ENCODE data around the gene CCDC137.
A peak's percentile ranks its signal among the peaks of the same experiment; 100 is the strongest.
"Not testable (repeated sequence)": the region's sequence is repeated elsewhere in the genome, so short reads cannot be mapped to it uniquely, and the experiment has no call there.

The CCDC137 gene, protein sequence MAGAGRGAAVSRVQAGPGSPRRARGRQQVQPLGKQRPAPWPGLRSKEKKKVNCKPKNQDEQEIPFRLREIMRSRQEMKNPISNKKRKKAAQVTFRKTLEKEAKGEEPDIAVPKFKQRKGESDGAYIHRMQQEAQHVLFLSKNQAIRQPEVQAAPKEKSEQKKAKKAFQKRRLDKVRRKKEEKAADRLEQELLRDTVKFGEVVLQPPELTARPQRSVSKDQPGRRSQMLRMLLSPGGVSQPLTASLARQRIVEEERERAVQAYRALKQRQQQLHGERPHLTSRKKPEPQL

DNA sequence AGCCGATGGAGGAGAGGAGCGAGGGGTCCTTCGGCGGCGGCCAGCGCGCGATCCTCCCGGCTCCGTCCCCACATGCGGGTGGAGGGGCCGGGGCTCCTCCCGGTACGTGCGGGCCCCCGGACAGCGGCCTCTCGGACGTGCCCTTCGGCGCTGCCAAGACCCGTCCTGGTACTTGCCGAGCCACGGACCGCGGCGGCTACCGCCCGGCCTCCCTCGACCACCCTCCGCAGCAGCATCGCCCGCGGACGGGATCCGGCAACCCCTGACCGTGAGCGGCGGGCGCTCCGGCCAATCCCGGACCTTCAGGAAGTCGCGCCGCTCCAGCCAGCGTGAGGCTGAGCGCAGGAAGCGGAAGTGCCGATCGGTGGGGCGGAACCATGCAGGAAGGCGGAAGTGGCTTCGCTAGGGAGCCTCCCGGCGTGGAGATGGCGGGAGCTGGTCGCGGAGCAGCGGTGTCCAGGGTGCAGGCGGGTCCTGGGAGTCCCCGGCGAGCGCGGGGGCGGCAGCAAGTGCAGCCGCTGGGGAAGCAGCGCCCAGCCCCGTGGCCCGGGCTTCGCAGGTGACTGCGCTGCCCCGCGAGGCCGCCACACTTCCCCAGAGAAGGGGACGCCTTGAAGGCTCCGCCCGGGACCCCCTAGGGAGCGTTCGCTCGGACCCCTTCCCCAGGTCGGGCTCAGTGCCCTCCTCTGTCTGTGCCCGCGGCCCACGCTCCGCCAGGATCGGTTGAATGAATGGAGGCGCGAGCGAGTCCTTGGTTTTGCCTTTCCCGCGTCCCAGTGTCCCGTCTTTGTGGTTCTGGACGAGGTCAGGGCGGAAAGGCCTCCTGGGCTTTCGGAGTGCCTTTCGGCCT, at the start of gene CCDC137, which contains the start of gene OXLD1:
Gene CCDC137 (plus strand): TSS at position 396 of the 850 bp plus-strand sequence. CDS start 30 bp downstream, at position 426.
Gene OXLD1 (minus strand): TSS at position 264 of the 850 bp plus-strand sequence. CDS start 28 bp downstream, at position 236.
- DNase-seq = peak; percentile 65

DNA sequence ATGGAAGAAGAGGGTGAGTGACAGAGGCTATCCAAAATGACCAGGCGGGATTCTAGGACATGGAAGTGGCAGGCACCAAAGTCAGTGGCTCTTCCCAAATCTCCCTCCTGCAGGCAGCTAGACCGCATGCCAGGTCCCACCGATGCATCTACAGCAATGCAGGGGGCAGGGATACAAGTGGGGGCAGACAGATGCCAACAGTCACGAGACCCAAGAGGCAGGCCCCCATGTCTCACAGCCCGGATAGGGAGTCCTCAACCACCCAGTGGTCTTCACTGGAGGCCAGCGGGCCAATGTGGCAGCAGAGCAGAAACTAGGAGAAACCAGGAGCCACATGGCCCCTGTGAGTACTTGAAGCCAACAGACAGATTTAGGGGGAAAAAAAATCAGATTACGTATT, 49.7 kb upstream of the CCDC137 start:
- DNase-seq = no peak

DNA sequence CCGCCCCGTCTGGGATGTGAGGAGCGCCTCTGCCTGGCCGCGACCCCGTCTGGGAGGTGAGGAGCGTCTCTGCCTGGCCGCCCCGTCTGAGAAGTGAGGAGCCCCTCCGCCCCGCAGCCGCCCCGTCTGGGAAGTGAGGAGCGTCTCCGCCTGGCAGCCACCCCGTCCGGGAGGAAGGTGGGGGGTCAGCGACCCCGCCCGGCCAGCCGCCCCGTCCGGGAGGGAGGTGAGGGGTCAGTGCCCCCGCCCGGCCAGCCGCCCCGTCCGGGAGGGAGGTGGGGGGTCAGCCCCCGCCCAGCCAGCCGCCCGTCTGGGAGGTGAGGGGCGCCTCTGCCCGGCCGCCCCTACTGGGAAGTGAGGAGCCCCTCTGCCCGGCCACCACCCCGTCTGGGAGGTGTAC, 48.2 kb upstream of the CCDC137 start:
- not testable (repeated sequence) for DNase-seq

DNA sequence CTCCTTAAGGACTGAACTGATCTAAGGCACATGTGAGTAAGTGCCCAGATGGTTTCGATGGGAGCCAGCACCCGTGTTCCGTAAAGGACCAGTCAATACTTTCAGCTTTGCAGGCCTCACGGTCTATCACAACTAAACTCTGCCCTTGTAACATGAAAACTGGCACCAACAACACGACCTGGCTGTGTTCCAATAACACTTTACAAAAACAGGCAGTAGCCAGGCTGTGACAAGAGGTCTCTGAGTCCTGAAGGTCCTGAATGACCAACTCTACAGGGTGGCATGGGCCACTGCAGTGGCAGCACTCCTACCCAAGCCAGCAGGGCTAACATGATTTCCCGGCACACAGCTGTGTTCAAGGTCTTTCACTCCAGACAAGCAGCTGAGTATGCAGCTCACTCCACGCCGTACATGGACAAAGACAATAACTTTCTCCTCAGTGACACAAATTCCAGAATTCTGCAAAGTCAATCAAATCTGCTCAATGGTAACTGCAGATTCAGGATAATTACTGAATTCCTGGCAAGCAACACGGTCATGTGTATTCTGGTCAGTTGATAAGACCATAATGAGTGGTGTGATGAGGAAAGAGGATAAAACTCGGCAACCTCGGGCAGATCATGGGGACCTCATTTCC, 44.9 kb upstream of the CCDC137 start:
- DNase-seq = no peak

DNA sequence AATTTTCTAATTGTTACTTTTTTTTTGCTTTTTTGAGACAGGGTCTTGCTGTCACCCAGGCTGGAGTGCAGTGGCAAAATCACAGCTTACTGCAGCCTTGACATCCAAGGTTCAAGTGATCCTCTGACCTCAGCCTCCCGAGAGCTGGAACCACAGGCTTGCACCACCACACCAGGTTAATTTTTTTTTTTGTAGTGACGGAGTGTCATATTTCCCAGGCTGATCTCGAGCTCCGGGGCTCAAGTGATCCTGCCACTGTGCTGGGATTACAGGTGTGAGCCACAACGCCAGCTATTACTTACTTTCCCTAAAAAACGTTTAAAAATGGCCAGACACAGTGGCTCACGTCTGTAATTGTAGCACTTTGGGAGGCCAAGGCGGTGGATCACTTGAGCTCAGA, 36.3 kb upstream of the CCDC137 start:
- DNase-seq = no peak

DNA sequence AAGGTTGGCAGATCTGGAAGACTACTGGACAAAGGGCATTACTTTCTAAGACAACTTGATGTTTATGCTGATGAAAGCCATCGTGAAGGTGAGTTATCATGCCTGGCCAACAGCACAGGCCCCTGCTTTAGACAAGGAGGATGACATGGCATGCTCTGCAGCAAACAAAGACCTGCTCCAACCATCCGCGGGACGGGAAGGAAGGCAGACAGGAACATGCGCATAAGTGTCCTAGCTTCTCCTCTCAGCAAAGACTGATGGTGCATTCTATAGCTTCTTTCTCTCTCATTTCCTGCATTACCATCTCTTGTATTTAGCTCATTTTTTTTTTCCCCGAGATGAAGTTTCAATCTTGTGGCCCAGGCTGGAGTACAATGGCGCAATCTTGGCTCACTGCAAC, 35.1 kb upstream of the CCDC137 start:
- no peak for DNase-seq

DNA sequence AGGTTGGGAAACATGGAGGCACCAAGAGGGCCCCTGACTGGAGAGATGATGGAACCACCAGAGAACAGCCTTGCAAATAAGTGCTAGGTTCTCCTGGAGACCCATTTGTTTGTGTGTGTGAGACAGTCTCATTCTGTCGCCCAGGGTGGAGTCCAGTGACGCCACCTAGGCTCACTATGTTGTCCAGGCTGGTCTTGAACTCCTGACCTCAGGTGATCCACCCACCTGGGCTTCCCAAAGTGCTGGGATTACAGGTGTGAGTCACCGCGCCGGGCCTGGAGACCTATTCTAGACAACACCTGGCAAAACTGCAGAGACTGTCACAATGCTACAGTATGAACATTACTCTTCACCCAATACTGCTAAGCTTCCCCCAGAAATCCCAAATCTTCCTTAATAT, 31.1 kb upstream of the CCDC137 start:
- no peak for DNase-seq

DNA sequence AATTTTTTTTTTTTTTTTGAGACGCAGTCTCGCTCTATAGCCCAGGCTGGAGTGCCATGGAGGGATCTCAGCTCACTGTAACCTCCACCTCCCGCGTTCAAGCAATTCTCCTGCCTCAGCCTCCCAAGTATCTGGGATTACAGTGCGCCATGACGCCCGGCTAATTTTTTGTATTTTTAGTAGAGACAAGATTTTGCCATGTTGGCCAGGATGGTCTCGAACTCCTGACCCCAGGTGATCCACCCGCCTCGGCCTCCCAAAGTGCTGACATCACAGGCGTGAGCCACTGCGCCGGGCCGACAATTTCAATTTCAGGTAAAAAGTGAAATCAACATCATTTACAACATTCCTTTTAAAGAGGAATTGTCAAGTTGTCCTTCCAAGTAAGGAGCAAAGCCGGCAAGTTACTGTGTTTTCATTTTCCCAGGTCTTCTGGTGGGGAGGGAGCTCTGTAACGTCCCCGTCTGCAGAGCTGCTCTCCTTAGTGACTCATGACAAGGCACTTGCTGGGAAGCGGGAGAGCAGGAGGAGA, 30.5 kb upstream of the CCDC137 start:
- DNase-seq = no peak

DNA sequence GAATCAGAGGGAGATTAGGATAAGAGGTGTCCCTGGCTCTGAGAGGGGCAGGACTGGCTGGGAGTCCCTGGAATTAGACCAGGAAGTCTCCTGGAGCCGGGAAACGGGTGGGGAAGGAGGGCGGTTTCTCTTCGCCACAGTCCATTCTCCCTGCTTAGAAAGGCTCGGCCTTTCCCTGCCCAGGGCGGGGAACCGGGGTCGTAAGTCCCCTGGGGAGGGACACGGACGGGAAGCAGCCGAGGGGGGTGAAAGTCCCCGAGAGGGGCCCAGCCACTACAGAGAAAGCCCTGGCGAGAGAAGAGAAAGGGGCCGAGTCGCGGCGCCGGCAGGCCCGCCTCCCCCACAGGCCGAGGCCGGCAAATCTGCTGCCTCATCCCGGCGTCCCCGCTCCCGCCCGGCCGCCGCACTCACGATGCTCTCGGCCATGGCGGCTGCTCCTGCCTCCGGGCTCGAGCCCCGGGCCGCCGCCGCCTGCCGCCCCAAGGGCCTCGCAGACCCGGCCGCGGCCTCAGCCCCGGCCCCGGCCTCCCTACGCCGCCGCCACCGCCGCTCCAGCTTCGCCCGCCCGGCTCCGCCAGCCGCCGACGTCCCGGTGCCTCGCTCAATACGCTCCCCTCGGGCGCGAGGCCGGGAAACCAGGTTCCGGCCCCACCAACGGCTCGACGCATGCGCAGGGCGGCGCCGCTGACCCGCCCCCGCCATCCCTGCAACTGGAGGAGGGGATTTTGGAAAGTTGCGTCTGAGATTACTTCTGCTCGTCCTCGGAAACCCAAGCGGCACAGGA, 29.8 kb upstream of the CCDC137 start, which contains the start of the genes NPLOC4 and TSPAN10:
Gene NPLOC4 (minus strand): TSS at position 608 of the 784 bp plus-strand sequence. CDS start 182 bp downstream, at position 426.
Gene TSPAN10 (plus strand): TSS at position 692 of the 784 bp plus-strand sequence. CDS start 5,217 bp downstream, outside the sequence.
- peak; percentile 36 for DNase-seq

DNA sequence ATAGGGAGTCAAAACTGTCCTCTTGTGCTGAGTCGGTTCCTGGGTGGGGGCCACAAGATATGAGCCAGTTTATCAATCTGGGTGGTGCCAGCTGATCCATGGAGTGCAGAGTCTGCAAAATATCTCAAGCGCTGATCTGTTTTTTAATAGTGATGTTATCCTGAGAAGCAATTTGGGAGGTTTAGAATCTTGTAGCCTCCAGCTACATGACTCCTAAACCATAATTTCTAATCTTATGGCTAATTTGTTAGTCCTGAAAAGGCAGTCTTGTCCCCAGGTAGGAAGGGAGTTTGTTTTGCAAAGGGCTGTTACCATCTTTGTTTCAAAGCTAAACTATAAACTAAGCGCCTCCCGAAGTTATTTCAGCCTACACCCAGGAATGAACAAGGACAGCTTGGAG, 27.9 kb upstream of the CCDC137 start:
- DNase-seq = no peak

DNA sequence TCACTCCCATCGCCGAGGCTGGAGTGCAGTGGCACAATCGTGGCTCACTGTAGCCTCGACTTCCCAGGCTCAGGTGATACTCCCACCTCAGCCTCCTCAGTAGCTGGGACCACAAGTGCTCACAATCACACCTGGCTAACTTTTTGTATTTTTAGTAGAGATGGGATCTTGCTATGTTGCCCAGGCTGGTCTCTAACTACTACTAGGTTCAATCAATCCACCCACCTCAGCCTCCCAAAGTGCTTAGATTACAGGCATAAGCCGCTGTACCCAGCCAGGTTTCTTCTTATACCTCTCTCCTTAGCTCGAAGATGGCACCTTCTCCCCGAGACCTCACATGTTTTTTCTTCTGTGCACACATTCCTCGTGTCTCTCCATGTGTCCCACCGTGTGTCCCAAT, 26.5 kb upstream of the CCDC137 start:
- no peak for DNase-seq

DNA sequence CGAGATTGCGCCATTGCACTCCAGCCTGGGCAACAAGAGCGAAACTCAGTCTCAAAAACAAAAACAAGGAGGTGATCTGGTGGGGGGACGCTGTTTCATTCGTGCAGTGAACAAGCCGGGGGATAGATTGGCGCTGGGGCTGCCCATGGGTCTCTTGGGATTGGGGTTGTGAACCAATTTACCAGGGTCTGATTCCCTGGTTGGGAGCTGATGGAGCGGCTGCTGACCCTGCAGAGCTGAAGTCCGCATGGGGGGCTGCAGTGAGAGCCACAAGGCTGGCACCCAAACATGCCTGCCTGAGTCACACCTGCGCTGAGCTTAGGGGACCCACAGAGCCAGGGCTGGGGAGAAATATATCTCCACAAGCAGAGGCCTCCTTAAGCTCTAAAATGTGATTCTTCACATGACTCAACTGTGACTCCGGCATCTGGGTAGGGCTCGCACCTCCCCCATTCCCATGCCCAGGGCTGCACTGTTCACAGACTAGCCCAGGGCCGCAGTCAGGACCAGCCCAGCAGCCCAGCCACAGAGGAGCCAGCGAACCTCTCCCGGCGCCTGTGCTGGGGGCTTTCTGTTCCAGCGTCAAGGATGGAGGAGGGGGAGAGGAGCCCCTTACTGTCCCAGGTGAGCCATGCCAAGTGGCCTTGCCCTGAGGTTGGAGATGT, 24.6 kb upstream of the CCDC137 start:
- no peak for DNase-seq

DNA sequence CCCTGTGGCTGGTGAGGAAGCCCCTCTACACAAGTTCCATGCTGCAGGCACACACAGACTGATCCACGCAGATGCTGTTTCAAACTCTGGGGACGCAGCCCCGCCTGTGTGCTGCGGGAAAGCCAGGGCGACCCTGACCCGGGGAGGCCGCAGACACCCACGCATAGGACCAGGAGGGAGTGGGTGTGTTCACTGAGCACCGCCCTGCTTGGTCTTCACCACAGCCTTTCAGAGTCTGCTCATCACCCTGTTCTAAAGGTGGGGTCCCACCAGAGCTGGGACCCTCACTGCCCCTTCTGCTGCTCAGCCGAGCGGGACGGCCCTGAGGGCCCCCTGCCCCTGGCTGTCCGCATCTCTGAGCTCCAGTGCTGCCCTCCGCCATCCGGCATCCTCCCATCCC, 22.0 kb upstream of the CCDC137 start:
- DNase-seq = no peak

DNA sequence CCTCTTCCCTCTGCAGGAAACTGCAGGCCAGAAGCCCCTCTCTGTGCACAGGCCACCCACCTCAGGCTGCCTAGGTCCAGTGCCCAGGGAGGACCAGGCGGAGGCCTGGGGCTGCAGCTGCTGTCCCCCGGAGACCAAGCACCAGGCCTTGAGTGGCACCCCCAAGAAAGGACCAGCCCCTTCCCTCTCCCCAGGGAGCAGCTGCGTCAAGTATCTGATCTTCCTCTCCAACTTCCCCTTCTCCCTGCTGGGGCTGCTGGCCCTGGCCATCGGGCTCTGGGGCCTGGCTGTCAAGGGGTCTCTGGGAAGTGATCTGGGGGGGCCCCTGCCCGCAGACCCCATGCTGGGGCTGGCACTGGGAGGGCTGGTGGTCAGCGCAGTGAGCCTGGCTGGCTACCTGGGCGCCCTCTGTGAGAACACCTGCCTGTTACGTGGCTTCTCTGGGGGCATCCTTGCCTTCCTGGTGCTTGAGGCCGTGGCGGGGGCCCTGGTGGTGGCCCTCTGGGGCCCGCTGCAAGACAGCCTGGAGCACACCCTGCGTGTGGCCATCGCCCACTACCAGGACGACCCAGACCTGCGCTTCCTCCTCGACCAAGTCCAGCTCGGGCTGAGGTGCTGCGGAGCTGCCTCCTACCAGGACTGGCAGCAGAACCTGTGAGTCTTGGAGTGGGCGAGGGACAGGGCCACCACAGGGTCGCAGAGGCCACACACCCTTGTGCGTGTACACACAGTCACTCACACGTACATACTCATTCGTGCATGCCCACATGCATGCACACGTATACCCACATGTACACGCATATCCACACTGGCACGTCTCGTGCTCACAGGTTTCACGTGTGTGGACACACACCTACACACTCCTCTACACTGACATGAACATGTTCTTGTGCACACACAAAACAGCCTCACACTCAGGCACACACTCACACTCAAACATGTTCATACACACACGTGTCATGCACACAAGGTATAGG, 21.3 kb upstream of the CCDC137 start:
- no peak for DNase-seq

DNA sequence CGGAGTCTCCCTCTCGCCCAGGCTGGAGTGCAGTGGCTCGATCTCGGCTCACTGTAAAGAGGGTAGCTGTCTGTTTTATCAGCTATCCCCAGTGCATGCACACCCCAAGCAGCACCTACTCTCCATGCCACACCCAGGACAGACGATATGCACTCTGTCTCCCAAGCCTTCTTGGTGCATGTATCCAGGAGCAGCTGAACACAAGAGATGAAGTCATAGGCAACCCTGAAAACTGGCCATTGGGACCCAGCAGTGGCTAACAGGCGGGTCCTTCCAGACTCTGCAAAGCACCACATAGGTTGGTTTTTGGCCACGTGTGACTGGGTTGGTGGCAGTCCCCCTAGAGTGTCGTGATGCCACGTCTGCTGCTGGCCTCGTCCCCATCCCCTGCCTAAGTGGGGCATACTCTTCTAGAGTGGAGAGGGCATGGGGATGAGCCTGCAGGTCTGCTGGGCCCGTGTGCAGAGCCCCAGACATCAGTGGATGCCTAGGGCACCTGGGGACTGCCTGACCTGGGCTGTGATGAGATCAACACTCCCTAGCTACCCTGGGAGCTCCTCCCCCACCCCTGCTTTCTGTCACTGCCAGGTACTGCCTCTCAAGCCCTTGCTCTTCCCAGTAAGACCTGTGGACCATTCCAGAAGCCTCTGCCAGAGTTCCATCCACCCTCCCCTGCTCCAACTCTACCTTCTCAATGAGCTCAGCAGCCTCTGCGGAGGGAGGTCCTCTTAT, 19.5 kb upstream of the CCDC137 start:
- DNase-seq = no peak

DNA sequence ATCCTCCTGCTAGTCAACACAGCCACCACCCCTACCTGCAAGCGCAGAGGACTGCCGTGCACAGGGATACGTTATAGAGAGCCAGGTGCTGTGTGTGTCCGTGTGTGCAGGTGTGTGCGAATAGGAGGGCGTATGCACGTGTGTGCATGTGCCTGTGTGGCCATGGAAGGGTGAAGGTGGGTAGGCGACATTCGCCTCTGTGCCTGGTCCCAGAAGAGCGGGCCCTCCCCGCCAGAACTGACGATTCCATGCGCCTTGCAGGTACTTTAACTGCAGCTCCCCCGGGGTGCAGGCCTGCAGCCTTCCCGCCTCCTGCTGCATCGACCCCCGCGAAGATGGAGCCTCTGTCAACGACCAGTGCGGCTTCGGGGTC, 18.9 kb upstream of the CCDC137 start:
- no peak for DNase-seq

DNA sequence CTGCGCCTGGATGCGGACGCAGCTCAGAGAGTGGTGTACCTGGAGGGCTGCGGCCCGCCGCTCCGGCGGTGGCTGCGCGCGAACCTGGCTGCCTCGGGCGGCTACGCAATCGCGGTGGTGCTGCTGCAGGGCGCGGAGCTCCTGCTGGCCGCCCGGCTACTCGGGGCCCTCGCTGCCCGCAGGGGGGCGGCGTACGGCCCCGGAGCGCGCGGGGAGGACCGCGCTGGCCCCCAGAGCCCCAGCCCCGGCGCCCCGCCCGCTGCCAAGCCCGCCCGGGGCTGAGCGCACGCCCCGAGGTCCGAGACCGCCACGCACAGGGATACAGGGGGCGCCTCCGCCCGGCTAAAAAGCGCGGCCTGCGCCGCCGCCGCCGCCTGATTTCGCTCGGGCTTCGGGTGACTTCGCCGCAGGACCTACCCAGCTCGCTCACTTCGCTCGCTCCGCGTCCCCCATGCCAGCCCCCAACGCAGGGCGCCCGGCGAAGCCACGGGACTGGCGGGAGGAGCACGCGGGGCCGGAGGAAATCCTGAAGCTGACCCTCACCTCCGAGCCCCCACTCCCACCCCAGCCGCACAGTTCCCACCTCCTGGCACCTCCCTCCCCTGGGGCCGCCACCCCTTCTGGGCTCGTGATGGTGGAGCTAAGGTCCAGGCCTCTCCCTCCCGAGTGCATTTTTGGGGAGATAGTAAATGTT, 18.4 kb upstream of the CCDC137 start:
- no peak for DNase-seq

DNA sequence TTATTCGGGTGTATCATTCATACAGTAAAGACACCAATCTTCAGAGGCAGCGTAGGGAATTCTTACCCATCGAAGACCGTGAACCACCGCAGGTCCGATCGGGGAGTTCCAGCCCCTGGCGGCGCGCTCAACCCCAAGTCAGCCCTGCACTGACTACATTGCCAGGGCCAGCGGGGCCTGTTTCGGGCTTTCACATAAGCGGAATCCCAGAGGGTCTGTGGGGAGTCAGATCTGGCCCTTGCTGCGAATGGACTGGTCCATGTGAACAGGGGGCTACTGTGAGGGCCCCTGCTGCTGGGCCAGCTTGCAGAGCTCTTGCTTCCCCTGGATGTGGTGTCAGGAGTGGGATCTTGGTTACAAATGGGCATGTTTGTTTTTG, 17.8 kb upstream of the CCDC137 start:
- DNase-seq = no peak

DNA sequence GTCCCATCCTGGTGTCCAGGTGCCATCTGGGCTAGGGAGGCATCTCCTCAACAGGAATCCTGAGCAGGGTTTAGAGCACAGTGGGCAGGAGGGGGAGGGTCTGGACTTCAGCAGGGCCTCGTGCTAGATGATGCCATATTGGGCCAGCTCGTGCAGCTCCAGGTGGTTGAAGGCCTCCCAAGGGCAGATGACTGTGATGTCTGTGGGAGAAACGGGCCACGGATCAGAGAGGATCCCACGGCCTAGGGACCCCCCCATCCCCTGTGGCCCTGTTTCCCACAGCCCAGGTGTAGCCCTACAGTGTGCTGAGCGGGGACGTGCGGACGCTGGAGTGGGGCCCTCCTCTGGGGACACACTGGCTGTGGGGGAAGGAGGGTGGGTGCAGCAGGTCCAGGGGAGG, 15.6 kb upstream of the CCDC137 start:
- DNase-seq = no peak
